G401.6 (cell line): ENCODE measurements around the gene PRRC2B.
"Not testable (repeated sequence)": the region's sequence is repeated elsewhere in the genome, so short reads cannot be mapped to it uniquely, and the experiment has no call there.

Experiments used
- FAIRE-seq: peaks from 2 replicates; lab custom pipeline; 2012; peaks lifted over from hg19 to GRCh38; lab: Jason Lieb, UNC

Gene PRRC2B

DNA sequence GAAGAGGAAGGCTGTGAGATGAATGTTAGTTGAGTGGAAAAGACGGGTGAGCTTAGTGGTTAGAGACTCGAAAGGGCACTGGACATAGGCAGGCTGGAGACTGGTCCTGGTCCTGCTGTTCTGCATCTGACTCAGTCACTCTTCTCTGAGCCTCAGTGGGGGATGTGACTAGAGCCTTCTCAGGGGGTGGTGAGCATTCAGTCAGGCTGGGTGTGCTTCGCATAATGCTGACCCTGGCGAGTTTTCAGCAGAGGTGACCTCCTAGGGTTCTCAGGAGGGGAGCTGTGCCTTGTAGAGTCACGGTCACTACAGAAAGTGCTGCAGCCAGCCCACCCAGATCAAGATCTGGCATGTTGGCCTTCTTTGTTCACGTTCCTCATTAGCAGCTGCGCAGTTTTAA is 44.3 kb downstream of the PRRC2B start:
- FAIRE-seq, result no peak

DNA sequence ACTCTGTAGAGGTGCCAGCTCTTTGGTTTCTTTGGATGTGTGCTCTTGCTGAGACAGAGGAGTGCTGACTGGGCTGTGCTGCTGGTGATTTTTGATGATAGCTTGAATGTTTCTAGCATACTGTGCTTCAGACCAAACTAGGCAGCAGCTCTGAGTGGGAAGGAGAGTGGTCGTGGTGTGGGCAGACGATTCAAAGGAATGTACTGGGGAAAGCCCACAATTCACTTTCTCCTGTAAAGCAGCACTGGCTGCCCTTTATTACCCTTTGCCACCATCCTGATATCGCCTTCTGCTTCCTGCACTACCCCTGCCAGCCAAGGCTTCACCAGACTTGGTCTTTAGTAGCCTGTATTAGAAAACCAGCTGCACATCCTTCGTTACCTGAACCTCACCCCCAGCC is 45.3 kb downstream of the PRRC2B start:
- no peak for FAIRE-seq

DNA sequence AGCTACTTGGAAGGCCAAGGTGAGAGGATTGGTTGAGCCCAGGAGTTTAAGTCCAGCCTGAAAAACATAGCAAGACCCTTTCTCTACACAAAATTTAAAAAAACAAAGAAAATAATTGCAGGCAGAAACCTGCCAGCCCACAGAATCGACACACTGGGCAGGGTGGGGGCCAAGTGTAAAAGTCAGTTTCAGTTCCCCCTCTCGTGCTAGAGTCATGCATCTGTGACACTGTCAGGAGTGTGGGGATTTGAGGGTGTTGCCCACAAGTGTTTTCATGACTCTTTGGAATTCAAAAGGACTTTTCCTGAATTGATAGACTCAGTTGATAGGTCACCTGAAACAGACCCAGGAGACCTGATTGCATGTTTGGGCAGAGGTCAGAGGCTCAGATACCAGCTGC is 47.6 kb downstream of the PRRC2B start:
- FAIRE-seq, result no peak

DNA sequence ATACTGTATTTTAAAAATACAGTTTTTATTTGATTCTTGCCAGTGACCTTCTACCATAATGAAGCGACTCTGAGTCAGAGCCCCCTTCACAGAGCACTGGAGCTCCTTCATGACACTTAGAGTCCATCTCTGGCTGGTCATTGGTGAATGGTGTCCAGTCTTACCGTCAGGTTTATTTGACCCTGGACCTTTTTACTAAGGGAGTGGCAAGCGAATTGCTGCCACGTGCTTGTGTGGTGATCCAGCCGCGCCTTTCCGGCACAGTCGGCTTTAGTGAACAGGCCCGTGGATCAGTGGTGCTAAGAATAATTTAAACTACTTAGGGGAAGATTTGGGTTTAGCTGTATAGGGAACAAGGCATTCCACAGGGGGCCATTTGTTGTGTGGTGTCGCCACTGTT is 48.5 kb downstream of the PRRC2B start:
- FAIRE-seq, result no peak

DNA sequence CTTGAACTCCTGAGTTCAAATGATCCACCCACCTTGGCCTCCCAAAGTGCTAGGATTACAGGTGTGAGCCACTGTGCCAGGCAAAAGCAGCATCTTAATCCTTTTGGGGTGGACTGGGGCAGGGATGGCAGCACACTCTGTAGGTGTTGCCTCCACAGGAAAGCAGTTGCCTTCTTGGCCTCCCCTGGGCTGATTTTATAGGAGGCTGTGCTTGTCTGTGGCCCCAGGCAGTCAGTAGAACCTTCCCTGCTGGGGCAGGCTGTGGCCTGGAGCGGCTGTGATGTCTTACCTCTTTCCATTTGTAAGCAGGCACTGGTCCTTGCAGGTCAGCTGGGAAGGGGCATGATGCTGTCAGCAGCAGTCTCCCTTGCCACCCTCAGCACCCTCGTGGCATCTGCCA is 49.8 kb downstream of the PRRC2B start:
- no peak for FAIRE-seq

DNA sequence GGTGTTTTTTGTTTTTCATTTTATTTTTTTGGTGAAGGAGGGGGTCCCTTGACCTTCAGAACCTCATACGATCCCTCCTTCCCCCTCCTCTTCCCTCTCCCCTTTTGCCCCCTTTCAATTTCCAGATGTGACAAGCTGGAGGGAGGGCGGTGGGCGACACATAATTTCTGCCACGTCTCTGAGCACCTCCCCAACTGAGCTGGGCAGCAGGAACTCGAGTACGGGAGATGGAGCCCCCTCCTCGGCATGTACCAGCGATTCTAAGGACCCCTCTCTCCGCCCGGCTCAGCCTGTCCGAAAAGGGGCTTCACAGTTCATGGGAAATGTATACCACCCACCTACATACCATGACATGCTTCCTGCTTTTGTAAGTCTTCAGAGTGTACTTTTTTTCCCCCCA is 52.4 kb downstream of the PRRC2B start:
- FAIRE-seq, result no peak

DNA sequence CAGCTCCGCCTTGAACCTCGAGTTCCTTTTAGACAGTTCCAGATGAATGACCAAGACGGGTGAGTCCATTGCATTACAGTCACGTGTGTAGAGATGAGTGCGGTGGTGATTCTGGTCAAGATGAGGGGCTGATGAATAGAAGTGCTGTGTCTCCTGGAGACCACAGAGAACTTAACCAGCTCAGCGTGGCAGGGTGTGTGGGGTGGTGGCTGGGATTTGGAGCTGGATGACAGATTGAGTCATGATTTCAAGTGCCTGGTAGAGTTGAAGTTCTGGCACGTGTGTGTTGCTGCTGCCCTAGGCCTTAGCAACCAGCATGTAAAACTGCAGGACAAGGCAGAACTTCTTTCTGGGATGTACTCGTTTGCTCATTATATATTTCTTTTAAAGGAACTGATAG is 53.3 kb downstream of the PRRC2B start:
- FAIRE-seq, result no peak

DNA sequence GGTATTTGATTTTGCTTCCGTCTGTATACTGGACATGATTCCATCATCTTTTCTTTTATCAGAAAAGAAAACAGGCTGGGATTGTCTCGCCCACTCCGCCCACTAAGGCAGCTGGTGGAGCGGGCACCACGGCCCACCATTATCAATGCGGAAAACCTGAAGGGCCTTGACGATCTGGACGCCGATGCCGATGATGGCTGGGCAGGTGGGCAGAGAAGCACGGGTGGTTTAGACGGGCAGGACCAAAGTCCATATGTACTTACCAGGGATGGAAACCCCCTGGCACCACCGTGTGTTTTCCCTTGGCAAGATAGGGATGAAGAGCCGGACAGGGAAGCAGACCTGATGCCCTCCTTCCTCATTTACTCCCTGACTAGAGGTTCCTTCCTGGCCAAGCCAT is 53.7 kb downstream of the PRRC2B start:
- no peak for FAIRE-seq

DNA sequence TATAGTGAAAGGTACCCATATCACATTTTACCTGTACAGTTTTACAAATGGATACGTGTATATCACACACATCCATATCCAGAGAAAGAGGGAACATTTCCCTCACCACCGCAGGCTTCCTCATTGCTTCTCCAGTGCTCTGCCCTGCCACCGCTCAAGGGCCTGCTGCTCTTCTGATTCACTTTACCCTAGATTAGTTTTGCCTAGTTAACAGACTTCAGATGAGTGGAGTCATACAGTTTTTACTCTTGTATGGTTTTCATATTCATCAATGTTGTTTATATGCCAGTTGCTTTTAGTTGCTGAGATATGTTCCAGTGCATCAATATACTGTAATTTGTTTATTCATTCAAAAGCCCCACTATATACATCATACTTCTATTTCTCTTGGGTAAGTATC is 54.9 kb downstream of the PRRC2B start:
- FAIRE-seq, result no peak

DNA sequence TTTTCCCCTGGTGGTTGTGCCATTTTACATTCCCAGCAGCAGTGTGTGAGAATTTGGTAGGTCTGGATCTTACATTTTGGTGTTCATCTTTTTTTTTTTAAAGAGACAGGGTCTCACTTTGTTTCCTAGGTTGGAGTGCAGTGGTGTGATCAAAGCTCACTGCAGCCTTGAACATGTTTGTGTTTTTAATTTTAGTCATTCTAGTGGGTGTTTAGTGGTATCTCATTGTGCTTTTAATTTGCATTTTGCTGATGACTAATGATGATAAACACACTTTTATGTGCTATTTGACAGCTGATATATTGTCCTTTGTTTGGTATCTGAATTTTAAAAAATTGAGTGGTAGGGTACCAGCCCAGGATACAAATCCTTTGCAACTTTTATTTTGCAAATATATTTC is 55.4 kb downstream of the PRRC2B start:
- FAIRE-seq, result no peak

DNA sequence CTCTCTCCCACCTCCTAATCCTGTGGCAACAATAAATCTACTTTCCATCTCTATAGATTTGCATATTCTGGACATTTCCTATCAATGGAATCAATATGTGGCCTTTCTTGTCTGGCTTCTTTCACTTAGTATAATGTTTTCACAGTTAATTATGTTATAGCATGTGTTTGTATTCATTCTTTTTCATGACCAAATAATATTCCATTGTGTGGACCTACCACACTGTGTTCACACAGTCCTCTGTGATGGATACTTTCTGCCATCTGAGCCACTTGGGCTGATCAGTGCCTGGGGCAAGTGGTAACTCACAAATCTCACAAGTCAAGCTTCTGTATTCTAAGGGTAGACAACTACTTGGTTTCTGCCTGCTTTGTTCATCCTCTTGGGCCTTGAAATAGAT is 60.1 kb downstream of the PRRC2B start:
- no peak for FAIRE-seq

DNA sequence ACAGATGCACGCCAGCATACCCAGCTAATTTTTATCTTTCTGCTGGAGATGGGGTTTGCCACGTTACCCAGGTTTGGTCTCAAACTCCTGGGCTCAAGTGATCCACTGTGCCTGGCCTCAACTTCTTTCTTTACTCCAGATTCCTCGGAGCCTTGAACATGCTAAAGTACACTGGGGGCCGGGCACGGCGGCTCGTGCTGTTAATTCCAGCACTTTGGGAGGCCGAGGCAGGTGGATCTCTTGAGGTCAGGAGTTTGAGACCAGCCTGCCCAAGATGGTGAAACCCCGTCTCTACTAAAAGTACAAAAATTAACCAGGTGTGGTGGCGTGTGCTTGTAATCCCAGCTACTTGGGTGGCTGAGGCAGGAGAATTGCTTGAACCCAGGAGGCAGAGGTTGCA is 61.8 kb downstream of the PRRC2B start:
- not testable (repeated sequence) for FAIRE-seq

DNA sequence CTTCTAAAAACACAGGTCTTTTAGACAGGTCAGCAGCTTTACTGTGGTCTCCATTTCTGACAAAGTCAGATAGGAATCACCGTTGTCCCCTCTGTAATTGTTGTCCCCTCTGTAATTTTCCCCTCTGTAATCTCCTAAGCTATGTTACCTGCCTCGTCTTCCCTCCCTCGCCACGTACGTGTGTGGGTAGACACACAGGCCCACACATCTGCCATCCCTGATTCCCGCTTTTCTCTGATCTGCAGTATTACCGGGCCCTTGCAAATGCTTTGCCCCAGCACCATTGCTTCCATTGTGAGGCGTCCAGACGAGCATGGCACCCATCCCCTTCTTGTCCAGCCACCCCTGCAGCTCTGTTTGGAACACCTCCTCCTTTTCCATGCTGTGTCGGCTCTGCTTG is 63.9 kb downstream of the PRRC2B start:
- no peak for FAIRE-seq

DNA sequence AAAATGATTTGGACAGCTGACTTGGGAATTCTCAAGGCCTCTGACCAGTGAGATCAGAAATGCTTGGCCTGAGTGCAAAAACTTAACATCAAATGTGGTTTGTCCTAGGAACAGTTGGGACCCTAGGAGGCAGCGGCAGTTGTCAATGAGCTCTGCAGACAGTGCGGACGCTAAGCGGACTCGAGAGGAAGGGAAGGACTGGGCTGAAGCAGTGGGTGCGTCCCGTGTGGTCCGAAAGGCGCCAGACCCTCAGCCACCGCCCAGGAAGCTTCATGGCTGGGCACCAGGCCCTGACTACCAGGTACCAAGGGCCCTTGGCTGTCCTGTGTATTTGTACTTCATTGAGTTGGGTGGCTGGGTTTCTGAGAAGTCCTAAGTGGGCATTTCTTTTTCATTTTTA is 65.2 kb downstream of the PRRC2B start:
- no peak for FAIRE-seq

DNA sequence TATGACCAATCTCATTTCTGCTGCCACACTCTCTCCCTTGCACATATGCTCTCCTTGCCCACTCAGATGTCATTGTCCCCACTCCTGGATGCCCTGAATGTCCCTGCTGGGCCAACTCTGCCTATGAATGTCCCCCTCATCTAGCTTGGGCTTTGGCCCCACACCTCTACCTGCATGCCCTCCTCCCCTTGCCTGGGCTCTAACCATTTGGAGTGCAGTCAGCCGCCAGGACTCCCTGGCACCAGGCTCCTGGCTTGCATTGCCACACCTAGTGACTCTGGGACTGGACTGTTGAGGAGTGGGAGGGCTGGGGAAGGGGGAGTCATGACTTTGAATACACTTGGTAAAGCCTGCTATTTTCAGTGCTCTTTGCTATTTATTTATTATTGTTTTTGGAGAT is 67.3 kb downstream of the PRRC2B start:
- no peak for FAIRE-seq

DNA sequence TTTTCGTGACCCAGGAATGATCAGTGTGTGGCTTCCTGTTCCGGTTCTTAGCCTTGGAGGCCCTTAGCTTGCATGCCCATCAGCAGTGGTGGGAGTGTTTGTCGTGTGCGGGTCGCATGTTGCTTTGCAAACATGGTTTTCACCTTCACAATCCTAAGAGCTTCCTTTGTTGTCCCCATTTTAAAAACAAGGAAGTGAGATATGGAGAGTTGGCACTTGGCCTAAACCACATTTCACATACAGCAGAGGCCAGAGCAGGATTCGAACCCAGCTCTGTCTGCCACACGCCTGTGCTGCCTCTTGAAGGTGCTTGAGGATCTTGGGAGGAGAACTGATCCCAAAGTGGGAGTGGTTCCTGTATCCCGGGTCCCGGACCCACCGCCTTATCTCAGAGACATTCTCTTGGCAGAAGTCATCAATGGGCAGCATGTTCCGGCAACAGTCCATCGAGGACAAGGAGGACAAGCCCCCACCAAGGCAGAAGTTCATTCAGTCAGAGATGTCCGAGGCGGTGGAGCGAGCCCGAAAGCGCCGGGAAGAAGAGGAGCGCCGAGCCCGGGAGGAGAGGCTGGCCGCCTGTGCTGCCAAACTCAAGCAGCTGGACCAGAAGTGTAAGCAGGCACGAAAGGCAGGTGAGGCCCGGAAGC is 70.6 kb downstream of the PRRC2B start:
- no peak for FAIRE-seq

DNA sequence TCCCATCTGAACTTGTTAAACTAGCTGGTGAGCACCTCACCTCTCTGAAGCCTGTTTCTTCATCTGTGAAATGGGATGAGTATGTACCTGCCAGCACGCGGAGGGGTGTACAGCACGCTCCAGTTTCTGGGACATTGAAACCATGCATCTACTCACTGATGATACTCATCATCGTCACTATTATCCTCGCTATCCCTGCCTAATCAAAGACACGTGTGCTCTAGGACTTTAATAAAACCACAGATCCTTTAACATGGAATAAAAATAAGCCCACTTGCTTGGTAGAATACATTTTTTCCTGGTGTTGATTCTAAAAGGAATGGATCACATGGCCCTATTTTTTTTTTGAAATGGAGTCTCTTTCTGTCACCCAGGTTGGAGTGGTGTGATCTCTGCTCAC is 71.5 kb downstream of the PRRC2B start:
- no peak for FAIRE-seq

DNA sequence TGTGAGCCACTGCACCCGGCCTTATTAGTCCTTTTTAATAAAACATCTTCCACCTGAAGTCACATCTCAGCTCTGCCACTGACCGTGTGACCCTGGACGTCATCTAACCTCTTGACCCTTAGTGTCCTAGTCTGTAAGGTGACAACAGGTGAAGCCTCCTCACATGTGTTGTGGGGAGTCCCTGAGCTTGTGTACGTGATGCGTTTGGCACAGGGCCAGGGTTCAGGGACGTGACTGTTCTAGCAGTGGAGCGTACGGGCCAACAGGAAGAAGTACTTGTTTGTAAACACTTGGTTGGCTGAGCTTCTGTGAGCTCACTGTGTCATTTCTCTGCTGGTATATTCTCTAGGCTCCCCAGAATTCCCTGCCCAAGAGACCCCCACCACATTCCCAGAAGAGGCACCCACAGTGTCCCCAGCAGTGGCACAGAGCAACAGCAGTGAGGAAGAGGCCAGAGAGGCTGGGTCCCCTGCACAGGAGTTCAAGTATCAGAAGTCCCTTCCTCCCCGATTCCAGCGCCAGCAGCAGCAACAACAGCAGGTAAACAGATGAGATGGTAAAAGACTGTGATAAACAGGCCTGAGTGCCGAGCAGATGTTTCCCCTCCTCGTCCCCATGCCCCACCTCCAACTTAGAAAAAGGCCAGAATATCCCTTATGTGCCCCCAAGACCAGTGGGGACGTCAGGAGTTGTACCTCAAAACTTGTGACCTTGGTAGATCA is 73.5 kb downstream of the PRRC2B start:
- FAIRE-seq, result no peak

DNA sequence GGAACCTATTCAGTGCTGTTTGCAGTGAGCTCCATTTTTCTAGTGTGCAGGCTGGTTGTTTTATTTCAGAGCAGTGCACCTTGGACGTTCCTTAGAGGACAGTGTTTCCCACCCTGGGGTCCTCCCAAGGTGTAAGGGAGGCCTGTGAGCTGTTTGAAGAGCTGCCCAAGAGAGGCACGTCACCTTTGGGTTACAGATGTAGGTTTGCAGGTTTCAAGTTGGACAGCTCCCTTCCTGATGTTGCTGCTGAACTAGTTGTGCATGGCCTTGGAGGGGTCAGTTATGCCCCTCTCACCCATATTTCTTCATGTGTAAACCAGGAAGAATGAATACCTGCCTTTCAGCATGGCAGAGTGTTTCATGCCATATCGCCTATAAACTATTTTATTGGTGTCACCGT is 74.1 kb downstream of the PRRC2B start:
- FAIRE-seq, result no peak

DNA sequence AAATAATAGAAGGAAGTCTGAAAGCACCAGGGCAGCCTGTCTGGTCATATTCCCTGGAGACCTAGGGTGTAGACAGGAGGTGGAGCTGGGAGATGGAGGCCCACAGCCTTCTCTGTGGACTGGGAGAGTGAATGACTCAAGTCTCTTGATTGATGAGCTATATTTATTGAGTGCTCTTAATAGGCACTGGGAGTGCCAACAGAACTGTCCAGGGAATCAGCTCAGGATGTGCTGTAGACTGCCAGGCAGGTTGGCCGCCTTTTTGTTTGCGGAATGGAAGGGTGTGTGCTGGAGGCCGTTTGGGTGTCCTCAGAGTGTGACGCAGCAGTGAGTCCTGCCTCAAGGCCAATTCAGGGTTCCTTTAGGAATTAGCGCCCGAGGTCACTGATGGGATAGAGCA is 75.5 kb downstream of the PRRC2B start:
- FAIRE-seq, result no peak

DNA sequence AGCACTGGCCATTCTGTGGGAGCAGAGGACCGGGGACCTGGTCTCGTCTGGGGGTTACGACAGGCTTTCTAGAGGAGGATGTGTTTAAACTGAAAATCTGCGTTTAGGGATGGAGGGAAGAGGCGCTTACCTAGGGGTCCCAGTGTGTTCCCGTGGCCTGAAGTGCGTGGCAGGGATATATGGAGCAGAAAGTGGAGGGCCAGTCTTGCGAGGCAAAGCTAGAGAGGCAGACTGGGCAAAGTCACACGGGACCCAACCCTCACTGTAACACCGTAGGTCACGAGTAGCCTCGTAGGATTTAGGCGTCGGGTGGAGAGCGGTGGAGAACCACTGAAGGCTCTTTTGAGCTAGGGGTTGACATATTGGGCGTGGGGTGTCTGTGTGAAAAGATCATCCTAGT is 76.1 kb downstream of the PRRC2B start:
- no peak for FAIRE-seq

DNA sequence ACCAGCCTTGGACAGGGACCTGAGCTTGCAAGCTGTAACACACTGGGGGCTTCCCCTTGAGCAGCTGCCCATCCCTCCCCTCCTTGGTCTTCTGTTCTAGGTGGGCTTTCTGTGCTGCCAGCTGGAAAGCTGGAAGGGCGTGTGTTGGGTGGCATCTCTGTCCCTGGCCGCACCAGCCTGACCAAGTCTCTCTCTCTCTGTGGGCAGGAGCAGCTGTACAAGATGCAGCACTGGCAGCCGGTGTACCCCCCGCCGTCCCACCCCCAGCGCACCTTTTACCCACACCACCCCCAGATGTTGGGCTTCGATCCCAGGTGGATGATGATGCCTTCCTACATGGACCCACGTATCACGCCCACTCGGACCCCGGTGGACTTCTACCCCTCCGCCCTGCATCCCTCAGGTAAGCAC is 76.7 kb downstream of the PRRC2B start:
- FAIRE-seq, result no peak

DNA sequence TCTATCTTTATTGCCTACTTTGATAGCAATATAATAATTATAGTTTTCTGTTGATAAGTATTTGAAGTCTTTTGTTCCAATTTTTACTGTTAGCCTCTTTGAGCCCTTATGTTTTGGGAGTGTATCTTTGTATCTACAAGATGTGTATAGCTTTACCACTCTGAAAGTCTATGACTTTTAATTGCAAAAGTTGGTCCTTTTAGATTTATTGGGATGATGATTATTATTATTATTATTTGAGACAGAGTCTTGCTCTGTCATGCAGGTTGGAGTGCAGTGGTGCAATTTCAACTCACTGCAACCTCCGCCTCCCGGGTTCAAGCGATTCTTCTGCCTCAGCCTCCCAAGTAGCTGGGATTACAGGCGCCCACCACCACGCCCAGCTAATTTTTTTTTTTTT is 78.2 kb downstream of the PRRC2B start:
- not testable (repeated sequence) for FAIRE-seq

DNA sequence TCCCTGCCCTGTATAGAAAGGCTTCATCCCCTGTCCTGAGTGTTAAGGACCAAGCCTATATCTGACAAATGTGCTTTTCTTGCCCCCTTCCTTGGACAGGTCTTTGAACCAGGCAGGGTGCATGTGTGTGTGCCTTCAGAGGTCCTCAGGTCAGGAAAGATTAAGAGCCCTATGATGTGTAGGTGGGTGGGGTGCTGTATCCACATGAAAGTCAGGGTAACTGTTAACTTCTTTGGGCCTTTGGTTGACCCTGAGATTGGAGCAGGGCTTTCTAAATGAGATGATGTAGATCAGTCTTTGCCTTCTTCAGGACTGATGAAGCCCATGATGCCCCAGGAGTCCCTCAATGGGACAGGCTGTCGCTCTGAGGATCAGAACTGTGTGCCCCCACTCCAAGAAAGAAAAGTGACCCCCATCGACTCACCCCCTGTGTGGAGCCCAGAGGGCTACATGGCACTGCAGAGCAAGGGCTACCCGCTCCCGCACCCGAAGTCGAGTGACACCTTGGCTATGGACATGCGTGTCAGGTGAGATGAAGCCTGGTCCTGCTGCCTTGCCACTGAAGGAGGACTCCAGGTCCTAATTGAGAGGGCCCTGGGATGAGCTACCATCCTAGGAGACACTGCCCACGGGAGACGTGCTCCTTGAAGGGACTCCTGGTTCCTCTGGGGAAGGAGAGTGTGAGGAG is 79.5 kb downstream of the PRRC2B start:
- no peak for FAIRE-seq
